Rectal smooth muscle tissue (tissue), 1 donor: ENCODE measurements around the gene PRRX2.

Source experiments
- H3K27ac ChIP-seq: one replicate; pipeline ENCODE4 v1.7.0; 2013; ENCODE audit warnings: low read depth, low read length, inconsistent platforms
- H3K27me3 ChIP-seq: one replicate; pipeline ENCODE4 v1.7.0; 2013; ENCODE audit warnings: low read length; ENCODE audit not compliant: control insufficient read depth, insufficient read depth
- H3K36me3 ChIP-seq: one replicate; pipeline ENCODE4 v1.7.0; 2013; ENCODE audit warnings: low read length; ENCODE audit not compliant: control insufficient read depth, insufficient read depth
- H3K4me1 ChIP-seq: one replicate; pipeline ENCODE4 v1.7.0; 2013; ENCODE audit warnings: low read length; ENCODE audit not compliant: control insufficient read depth, insufficient read depth
- H3K4me3 ChIP-seq: one replicate; pipeline ENCODE4 v1.7.0; 2013; ENCODE audit warnings: low read length
- H3K9ac ChIP-seq: one replicate; pipeline ENCODE4 v1.7.0; 2013; ENCODE audit warnings: low read length

PRRX2 gene

GRCh38 chr9:129666575-129666974 is 1.1 kb downstream of the PRRX2 start:
- H3K4me3 ChIP-seq, result no peak overlapping the region
- no peak overlapping the region for H3K27ac ChIP-seq
- peaks cover 9% of the 10 kb centered on the region for H3K27me3 ChIP-seq
- no peaks in the 10 kb centered on the region for H3K4me1 ChIP-seq
- no peaks in the 10 kb centered on the region for H3K36me3 ChIP-seq
- H3K9ac ChIP-seq, result no peak overlapping the region

GRCh38 chr9:129667378-129667777 is 1.9 kb downstream of the PRRX2 start:
- Histone ChIP-seq H3K27ac (no peak overlapping the region), H3K4me3 (no peak overlapping the region)

GRCh38 chr9:129667850-129668249 is 2.4 kb downstream of the PRRX2 start:
- H3K36me3 ChIP-seq, result no peaks in the 10 kb centered on the region

More at GRCh38 chr9:129667378-129667777, 1.9 kb downstream of the PRRX2 start:
- no peak overlapping the region for H3K9ac ChIP-seq
- H3K4me1 ChIP-seq, result no peaks in the 10 kb centered on the region
- no peaks in the 10 kb centered on the region for H3K36me3 ChIP-seq
- H3K27me3 ChIP-seq, result peaks cover 9% of the 10 kb centered on the region

GRCh38 chr9:129669141-129669718 is 3.8 kb downstream of the PRRX2 start:
- H3K36me3 ChIP-seq, result no peaks in the 10 kb centered on the region
- H3K4me1 ChIP-seq, result no peaks in the 10 kb centered on the region
- H3K27me3 ChIP-seq, result peaks cover 9% of the 10 kb centered on the region
- H3K27ac ChIP-seq, result no peak overlapping the region
- no peak overlapping the region for H3K4me3 ChIP-seq
- no peak overlapping the region for H3K9ac ChIP-seq

More at GRCh38 chr9:129667850-129668249, 2.4 kb downstream of the PRRX2 start:
- no peak overlapping the region for H3K4me3 ChIP-seq
- no peaks in the 10 kb centered on the region for H3K4me1 ChIP-seq
- peaks cover 9% of the 10 kb centered on the region for H3K27me3 ChIP-seq
- H3K9ac ChIP-seq, result no peak overlapping the region
- H3K27ac ChIP-seq, result no peak overlapping the region

- H3K27me3 ChIP-seq, result peaks cover 9% of the 10 kb centered on the region
- H3K4me3 ChIP-seq, result no peak overlapping the region
- H3K4me1 ChIP-seq, result no peaks in the 10 kb centered on the region
Measured at GRCh38 chr9:129669946-129670345, 4.5 kb downstream of the PRRX2 start.

GRCh38 chr9:129671065-129671464 is 5.6 kb downstream of the PRRX2 start:
- no peak overlapping the region for H3K9ac ChIP-seq
- peaks cover 8% of the 10 kb centered on the region for H3K27me3 ChIP-seq
- no peaks in the 10 kb centered on the region for H3K4me1 ChIP-seq
- H3K4me3 ChIP-seq, result no peak overlapping the region
- H3K36me3 ChIP-seq, result no peaks in the 10 kb centered on the region
- no peak overlapping the region for H3K27ac ChIP-seq

More at GRCh38 chr9:129669946-129670345, 4.5 kb downstream of the PRRX2 start:
- H3K27ac ChIP-seq, result no peak overlapping the region
- no peaks in the 10 kb centered on the region for H3K36me3 ChIP-seq
- H3K9ac ChIP-seq, result no peak overlapping the region

- no peak overlapping the region for H3K9ac ChIP-seq
- no peaks in the 10 kb centered on the region for H3K4me1 ChIP-seq
- H3K36me3 ChIP-seq, result no peaks in the 10 kb centered on the region
- H3K27me3 ChIP-seq, result peaks cover 6% of the 10 kb centered on the region
- H3K27ac ChIP-seq, result no peak overlapping the region
- no peak overlapping the region for H3K4me3 ChIP-seq
Measured at GRCh38 chr9:129671519-129671918, 6.1 kb downstream of the PRRX2 start.

GRCh38 chr9:129672702-129673101 is 7.3 kb downstream of the PRRX2 start:
- no peak overlapping the region for H3K4me3 ChIP-seq
- no peak overlapping the region for H3K9ac ChIP-seq
- no peak overlapping the region for H3K27ac ChIP-seq
- no peaks in the 10 kb centered on the region for H3K27me3 ChIP-seq
- H3K4me1 ChIP-seq, result no peaks in the 10 kb centered on the region
- H3K36me3 ChIP-seq, result no peaks in the 10 kb centered on the region

- H3K27me3 ChIP-seq, result peaks cover 3% of the 10 kb centered on the region
- no peaks in the 10 kb centered on the region for H3K4me1 ChIP-seq
- H3K9ac ChIP-seq, result no peak overlapping the region
- no peak overlapping the region for H3K27ac ChIP-seq
- no peaks in the 10 kb centered on the region for H3K36me3 ChIP-seq
- no peak overlapping the region for H3K4me3 ChIP-seq
Measured at GRCh38 chr9:129673602-129674001, 8.2 kb downstream of the PRRX2 start.

- Histone ChIP-seq H3K36me3 (no peaks in the 10 kb centered on the region), H3K27me3 (peaks cover 3% of the 10 kb centered on the region), H3K4me3 (no peak overlapping the region), H3K4me1 (no peaks in the 10 kb centered on the region), H3K27ac (no peak overlapping the region), H3K9ac (no peak overlapping the region)
Measured at GRCh38 chr9:129674229-129674628, 8.8 kb downstream of the PRRX2 start.

GRCh38 chr9:129675620-129676019 is 10.2 kb downstream of the PRRX2 start:
- Histone ChIP-seq H3K4me1 (no peaks in the 10 kb centered on the region), H3K4me3 (no peak overlapping the region), H3K27ac (no peak overlapping the region), H3K36me3 (no peaks in the 10 kb centered on the region), H3K9ac (no peak overlapping the region), H3K27me3 (peaks cover 3% of the 10 kb centered on the region)

- no peak overlapping the region for H3K9ac ChIP-seq
- no peaks in the 10 kb centered on the region for H3K4me1 ChIP-seq
- no peaks in the 10 kb centered on the region for H3K36me3 ChIP-seq
- no peak overlapping the region for H3K27ac ChIP-seq
- no peak overlapping the region for H3K4me3 ChIP-seq
- peaks cover 3% of the 10 kb centered on the region for H3K27me3 ChIP-seq
Measured at GRCh38 chr9:129676287-129676686, 10.8 kb downstream of the PRRX2 start.

- Histone ChIP-seq H3K36me3 (no peaks in the 10 kb centered on the region), H3K27me3 (peaks cover 3% of the 10 kb centered on the region), H3K4me1 (no peaks in the 10 kb centered on the region), H3K27ac (no peak overlapping the region), H3K9ac (no peak overlapping the region), H3K4me3 (no peak overlapping the region)
Measured at GRCh38 chr9:129676975-129677374, 11.5 kb downstream of the PRRX2 start.
